Choroid plexus epithelial cell (primary cell): ENCODE results near the gene WDR83.

Experiments used
- DNase-seq: peaks from one replicate; pipeline ENCODE4 v3.0.0-alpha.2; 2010; ENCODE audit warnings: low read depth
- H3K4me3 ChIP-seq: 2 replicates; pipeline ENCODE4 v1.5.1; 2011; ENCODE audit warnings: low read depth, mild to moderate bottlenecking, control low read depth, low read length, moderate library complexity
- TF ChIP-seq, protein P1 (sequence below): conservative IDR thresholded peaks from 2 replicates; pipeline ENCODE4 v1.5.1; 2011; ENCODE audit warnings: low read depth, mild to moderate bottlenecking, control low read depth, inconsistent platforms, low read length, moderate library complexity

Gene WDR83

DNA sequence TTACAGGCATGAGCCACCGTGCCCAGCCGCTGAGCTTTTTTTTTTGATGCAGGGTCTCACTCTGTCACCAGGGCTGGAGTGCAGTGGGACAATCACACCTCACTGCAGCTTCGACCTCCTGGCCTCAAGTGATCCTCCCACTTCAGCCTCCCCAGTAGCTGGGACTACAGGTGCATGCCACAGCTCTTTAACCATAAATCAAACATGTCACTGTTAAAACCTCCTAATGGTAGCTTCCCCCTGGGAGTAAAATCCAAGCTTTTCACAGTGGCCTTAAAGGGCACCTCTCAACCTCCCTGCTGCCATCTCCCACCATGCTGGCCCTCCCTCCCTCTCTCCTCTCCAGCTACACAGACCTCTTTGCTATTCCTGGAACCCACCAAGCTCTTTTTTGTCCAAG is 19.2 kb downstream of the WDR83 start:
- TF ChIP-seq, protein P1, sequence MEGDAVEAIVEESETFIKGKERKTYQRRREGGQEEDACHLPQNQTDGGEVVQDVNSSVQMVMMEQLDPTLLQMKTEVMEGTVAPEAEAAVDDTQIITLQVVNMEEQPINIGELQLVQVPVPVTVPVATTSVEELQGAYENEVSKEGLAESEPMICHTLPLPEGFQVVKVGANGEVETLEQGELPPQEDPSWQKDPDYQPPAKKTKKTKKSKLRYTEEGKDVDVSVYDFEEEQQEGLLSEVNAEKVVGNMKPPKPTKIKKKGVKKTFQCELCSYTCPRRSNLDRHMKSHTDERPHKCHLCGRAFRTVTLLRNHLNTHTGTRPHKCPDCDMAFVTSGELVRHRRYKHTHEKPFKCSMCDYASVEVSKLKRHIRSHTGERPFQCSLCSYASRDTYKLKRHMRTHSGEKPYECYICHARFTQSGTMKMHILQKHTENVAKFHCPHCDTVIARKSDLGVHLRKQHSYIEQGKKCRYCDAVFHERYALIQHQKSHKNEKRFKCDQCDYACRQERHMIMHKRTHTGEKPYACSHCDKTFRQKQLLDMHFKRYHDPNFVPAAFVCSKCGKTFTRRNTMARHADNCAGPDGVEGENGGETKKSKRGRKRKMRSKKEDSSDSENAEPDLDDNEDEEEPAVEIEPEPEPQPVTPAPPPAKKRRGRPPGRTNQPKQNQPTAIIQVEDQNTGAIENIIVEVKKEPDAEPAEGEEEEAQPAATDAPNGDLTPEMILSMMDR, result no peak
- DNase-seq, result no peak
- no peak overlapping the region for H3K4me3 ChIP-seq

DNA sequence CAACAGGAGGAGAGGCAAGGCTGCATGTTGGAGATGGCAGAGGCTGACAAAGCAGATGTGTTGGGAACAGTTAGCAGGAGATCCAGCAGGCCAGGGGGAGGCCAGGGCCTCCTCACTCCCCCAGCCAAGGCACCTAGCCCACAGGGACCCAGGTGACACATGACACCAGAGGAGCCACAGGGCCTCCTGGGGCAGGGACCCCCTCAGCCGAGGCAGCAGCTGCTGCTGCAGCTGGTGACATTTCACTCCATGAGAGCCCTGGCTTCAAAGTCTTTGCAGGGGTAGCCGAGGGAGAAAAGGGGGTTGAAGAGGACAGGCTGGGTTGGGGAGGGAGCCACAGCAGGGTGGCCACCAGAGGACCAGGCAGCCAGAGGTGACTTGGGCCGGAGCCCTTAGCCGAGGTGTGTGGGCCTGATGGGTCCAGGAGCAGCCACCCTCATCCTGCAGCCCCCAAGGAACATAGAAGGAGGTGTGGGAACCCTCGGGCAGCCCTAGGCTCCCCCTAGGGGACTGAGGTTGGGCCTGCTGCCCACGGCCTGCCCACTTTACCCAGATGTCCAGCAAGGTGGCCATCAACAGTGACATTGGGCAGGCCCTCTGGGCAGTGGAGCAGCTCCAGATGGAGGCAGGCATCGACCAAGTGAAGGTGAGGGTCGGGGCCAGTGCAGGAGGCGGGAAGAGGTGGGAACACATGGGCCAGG is 21.0 kb downstream of the WDR83 start, which contains the start of gene GNG14:
TSS of gene GNG14 (plus strand) at position 503 of the 701 bp plus-strand sequence. CDS start at position 554, 51 bp downstream.
- TF ChIP-seq, protein P1, result no peak
- H3K4me3 ChIP-seq, result no peak within 1 kb of the TSS
- no peak for DNase-seq

DNA sequence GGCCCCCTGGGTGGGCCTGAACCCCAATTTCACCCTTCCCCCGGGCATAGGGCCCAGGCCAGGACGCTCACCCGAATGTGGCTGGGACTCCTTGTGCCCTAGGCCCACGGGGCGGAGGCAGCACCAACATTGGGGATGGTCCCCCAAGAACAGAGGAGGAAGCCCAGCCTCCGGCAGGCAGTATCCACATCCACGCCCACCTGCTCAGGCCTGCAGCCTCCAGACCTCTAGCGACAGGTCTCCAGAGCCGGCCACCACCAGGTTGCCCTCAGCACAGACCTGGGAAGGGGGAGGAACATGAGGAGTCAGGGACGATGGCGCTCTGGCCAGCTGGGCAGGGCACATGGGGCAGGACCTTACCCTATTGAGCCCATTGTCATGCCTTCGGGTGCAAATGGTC is 22.4 kb downstream of the WDR83 start:
- H3K4me3 ChIP-seq, result no peak overlapping the region
- TF ChIP-seq, protein P1, result no peak
- DNase-seq, result no peak

DNA sequence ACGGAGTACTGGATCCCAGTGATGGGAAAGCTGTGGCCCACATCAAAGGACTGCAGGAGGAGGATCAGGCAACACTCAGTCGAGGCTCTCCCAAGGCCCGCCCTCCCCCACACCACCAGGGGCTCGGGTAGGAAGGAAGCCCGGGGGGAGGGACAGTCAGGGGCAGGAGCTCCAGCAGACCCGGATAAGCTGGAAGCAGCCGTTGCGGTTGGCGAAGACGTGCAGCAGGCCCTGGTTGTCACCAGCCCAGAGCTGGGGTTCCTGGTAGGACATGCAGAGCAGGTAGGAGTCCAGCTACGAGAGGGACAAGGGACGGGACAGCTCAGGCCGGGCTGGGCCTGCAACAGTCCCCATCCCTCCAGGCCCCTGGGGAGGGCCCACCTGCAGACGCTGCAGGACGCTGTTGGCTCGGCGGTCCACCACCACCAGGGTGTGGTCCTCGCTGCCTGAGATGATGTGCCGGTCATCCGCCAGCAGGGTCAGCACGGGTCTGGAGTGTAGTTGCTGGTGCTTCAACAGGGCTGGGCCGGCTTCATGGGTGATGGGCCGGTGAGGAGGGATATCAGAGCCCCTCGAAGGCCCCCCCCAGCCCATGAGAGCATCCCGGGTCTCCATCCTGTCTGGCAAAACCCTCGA is 23.1 kb downstream of the WDR83 start:
- H3K4me3 ChIP-seq, result no peak overlapping the region
- DNase-seq, result no peak
- TF ChIP-seq, protein P1, result no peak

DNA sequence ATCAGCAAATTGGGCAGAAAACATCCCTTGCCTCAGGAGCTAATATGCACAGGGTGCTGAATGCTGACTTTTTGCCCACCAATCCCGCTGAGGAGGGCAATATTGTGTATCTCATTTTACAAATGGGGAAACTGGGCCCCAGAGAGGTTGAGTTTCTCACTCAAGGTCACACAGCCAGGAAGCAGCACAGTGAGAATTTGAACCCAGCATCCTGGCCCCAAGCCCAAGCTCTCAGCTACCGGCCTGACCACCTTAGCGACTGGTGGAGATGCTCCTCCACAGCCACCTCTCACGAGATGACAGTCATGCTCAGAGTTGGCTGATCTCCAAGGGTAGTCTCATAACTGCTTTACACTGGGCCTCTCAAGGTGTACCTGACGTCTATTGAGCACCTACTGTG is 26.4 kb downstream of the WDR83 start:
- no peak overlapping the region for H3K4me3 ChIP-seq
- TF ChIP-seq, protein P1, result no peak
- DNase-seq, result no peak

DNA sequence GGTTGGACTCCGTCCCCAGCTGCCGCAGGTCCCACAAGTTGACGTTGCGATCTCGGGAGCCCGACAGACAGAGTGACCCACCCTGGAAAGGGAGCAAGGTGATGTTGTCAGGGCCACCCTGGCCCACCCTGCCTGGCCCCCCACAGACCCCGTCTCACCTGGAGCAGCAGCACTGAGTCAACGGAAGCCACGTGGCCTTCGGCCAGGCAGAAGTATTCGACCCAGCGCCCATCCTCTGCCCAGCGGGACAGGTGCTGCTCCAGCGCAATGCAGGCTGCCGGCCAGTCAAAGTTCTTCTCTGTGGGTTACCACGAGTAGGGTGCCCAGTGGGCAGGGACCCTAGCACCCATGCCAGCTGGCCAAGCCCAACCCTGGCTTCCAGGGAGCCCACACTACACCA is 28.0 kb downstream of the WDR83 start:
- no peak for DNase-seq
- H3K4me3 ChIP-seq, result no peak overlapping the region
- TF ChIP-seq, protein P1, result no peak

DNA sequence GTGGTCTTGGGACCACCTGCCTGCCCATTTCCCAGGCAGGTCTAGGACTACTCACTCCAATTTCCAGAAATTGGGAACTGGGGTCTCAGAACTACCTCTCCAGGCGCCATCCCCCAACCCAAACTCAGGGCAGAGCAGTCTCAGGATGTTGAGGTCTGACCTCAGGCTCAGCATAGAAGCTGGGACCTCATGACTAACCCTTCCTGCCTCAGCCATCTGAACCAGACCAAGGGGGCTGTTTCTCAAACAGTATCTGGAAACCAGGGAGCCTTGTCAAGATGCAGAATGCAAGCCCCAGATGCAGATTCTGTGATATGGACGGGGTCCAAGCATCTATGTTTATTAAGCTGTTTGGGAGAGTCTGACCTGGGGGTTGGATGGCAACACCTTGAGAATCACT is 28.5 kb downstream of the WDR83 start:
- H3K4me3 ChIP-seq, result no peak overlapping the region
- TF ChIP-seq, protein P1, result no peak
- DNase-seq, result no peak
